B cell (primary cell): ENCODE measurements around the gene ZNF507. TPM values are rescaled to one million over a fixed set of nuclear protein-coding genes. Genes with fewer than 3 reads are reported as not detected.

Experiments
- ATAC-seq: fragments of 200-7000 bp; cut with Tn5 transposase; one replicate; pipeline ENCODE4 v1.10.0; 2021; ENCODE audit warnings: low read depth, mild to moderate bottlenecking, moderate number of reproducible peaks, moderate library complexity
- CTCF ChIA-PET: fragments of 350-600 bp; sonication (Branson Sonifier 250); formaldehyde crosslinking; loops from one replicate; lab custom pipeline; 2021; ENCODE audit warnings: antibody characterized with exemption, inconsistent platforms; lab: Charles Lee
- POLR2A ChIA-PET: fragments of 350-600 bp; sonication (Branson Sonifier 250); formaldehyde crosslinking; loops from one replicate; lab custom pipeline; 2021; ENCODE audit warnings: antibody characterized with exemption; lab: Charles Lee
- DNase-seq: peaks from one replicate; pipeline ENCODE4 v3.0.0; 2013
- H2AFZ ChIP-seq: 2 replicates; pipeline ENCODE4 v1.6.1; 2012; ENCODE audit warnings: mild to moderate bottlenecking, low read depth, low read length; ENCODE audit not compliant: insufficient read depth, poor library complexity, severe bottlenecking
- H3K27ac ChIP-seq, 2 donors: 1 replicate in 1 of 2; 2 replicates in 1 of 2; pipeline ENCODE4 v1.5.1; 2012 to 2013; ENCODE audit warnings: low read length in 2 of 2, mild to moderate bottlenecking in 2 of 2, moderate library complexity in 1 of 2
- H3K27me3 ChIP-seq, 4 experiments: fragments of 200-600 bp in 1 of 4; sonication (generic) in 1 of 4; replicated peaks in 1 of 4; 1 replicate in 2 of 4; 2 replicates in 2 of 4; pipeline versions ENCODE4 v1.6.1 to v1.7.0; 2013 to 2016; ENCODE audit warnings: low read length in 3 of 4, mild to moderate bottlenecking in 2 of 4, mixed read lengths in 1 of 4, moderate library complexity in 1 of 4; ENCODE audit not compliant: insufficient read depth in 4 of 4, control insufficient read depth in 3 of 4; ENCODE audit errors: control extremely low read depth in 1 of 4
- H3K36me3 ChIP-seq, 2 experiments: replicated peaks in 1 of 2; 1 replicate in 1 of 2; 2 replicates in 1 of 2; pipeline versions ENCODE4 v1.6.1 to v1.7.1; 2013; ENCODE audit warnings: low read length in 1 of 2; ENCODE audit not compliant: insufficient read depth in 2 of 2, control insufficient read depth in 1 of 2; ENCODE audit errors: control extremely low read depth in 1 of 2, extremely low read depth in 1 of 2
- H3K4me1 ChIP-seq, 2 donors: fragments of 200-600 bp in 1 of 2; sonication (generic) in 1 of 2; 1 replicate in 1 of 2; 2 replicates in 1 of 2; pipeline versions ENCODE4 v1.5.1 to v1.6.1; 2013 to 2017; ENCODE audit warnings: low read length in 2 of 2; ENCODE audit not compliant: control insufficient read depth in 2 of 2, insufficient read depth in 2 of 2
- H3K4me2 ChIP-seq: replicated peaks from 2 replicates; pipeline ENCODE3; 2012; ENCODE audit warnings: mild to moderate bottlenecking, low read depth, low read length; ENCODE audit not compliant: poor library complexity, severe bottlenecking
- H3K4me3 ChIP-seq, 5 experiments: fragments of 200-600 bp in 1 of 5; sonication (generic) in 1 of 5; 1 replicate in 3 of 5; 2 replicates in 2 of 5; pipeline versions ENCODE4 v1.5.1 to v1.7.0; 2011 to 2016; ENCODE audit warnings: low read length in 4 of 5, mild to moderate bottlenecking in 4 of 5, low read depth in 2 of 5, control low read depth in 1 of 5, moderate library complexity in 1 of 5; ENCODE audit not compliant: insufficient read depth in 1 of 5; ENCODE audit errors: control extremely low read depth in 1 of 5, extremely low read depth in 1 of 5
- H3K79me2 ChIP-seq: fragments of 200-600 bp; sonication (generic); one replicate; pipeline ENCODE4 v1.6.0; 2016; ENCODE audit warnings: low read length; ENCODE audit not compliant: control insufficient read depth, insufficient read depth
- H3K9ac ChIP-seq: fragments of 200-600 bp; sonication (generic); 2 replicates; pipeline ENCODE4 v1.6.1; 2017; ENCODE audit warnings: mild to moderate bottlenecking, low read length, moderate library complexity
- H3K9me3 ChIP-seq, 3 donors: one replicate each; pipeline versions ENCODE4 v1.6.1 to v1.7.1; 2013; ENCODE audit warnings: low read length in 2 of 3; ENCODE audit not compliant: control insufficient read depth in 2 of 3, insufficient read depth in 1 of 3; ENCODE audit errors: control extremely low read depth in 1 of 3
- H4K20me1 ChIP-seq: 2 replicates; pipeline ENCODE4 v1.6.0; 2012; ENCODE audit warnings: mild to moderate bottlenecking, low read length; ENCODE audit not compliant: insufficient read depth, control insufficient read depth, poor library complexity, severe bottlenecking
- H3K27ac Mint-ChIP-seq: one replicate; pipeline ENCODE4 v1.8.0; 2021; ENCODE audit warnings: mixed read lengths
- H3K27me3 Mint-ChIP-seq: one replicate; pipeline ENCODE4 v1.8.0; 2021; ENCODE audit warnings: mixed read lengths
- H3K4me1 Mint-ChIP-seq: one replicate; pipeline ENCODE4 v1.8.0; 2021; ENCODE audit warnings: mixed read lengths
- H3K4me3 Mint-ChIP-seq: one replicate; pipeline ENCODE4 v1.8.0; 2021; ENCODE audit warnings: mixed read lengths
- H3K9me3 Mint-ChIP-seq: one replicate; pipeline ENCODE4 v1.8.0; 2022; ENCODE audit warnings: mixed read lengths; ENCODE audit not compliant: insufficient read depth
- CTCF ChIP-seq: fragments of 200-600 bp; IDR thresholded peaks from one replicate; pipeline ENCODE4 v1.8.0; 2022; ENCODE audit warnings: antibody characterized with exemption, mild to moderate bottlenecking
- EZH2 ChIP-seq: IDR thresholded peaks from 2 replicates; pipeline ENCODE4 v1.6.1; 2012; ENCODE audit warnings: borderline replicate concordance, low read depth, mild to moderate bottlenecking, moderate library complexity, low read length; ENCODE audit not compliant: insufficient read depth, poor library complexity, severe bottlenecking
- WGBS: methylation state at CpG from one replicate; pipeline ENCODE4 v1.1.5; 2013; ENCODE audit warnings: missing lambda C conversion rate; ENCODE audit not compliant: insufficient coverage; 5-methylcytosine and 5-hydroxymethylcytosine counted together
- intact Hi-C: fragments of 100-400 bp; cut with micrococcal nuclease; formaldehyde crosslinking; loops from one replicate; pipeline ENCODE4 v1.10.0; 2022
- polyA plus RNA-seq: library from polyadenylated mRNA; depleted of rRNA; stranded (reverse); fragments of >200 nt; gene quantifications from 2 replicates; pipeline ENCODE4 v1.2.3, GENCODE V29; 2012
- total RNA-seq, 2 donors: library from RNA; stranded (reverse); fragments of 120-200 nt in 1 of 2; gene quantifications; 1 replicate in 1 of 2; 2 replicates in 1 of 2; pipeline versions ENCODE4 v1.2.3 to v1.2.4, GENCODE V29; 2013 to 2022

Gene ZNF507
- total and polyA plus RNA-seq, 2 donors (not counting 1 experiment from before 2014, with no cell fraction given): 13.6 to 38.6 TPM

DNA sequence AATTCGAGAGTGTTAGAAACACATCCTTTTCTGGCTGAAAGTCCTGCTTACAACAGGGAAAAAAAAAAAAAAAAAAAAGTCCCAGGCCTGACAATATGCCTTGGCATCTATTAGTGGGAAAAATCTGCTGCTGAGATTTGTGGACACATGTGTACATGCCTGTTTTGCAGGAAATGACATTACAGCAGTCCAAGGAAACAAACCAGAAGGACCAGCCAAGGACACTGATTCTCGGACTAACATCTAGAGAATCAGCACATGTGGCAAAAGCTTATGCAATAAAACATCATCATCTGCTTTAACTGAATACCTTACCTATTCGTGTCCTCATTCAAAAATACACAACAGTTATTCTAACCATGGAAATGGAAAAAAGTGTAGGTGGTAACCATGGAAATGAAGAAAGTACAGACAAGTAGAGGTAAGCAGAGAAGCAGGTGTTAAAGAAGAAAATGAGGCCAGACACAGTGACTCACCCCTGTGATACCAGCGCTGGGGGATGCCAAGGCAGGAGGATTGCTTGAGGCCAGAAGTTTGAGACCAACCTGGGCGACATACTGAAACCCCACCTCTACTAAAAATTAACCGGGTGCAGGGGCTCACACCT, 50.7 kb downstream of the ZNF507 start:
- DNase-seq (no peak), ATAC-seq (no peak)
- Histone ChIP-seq H3K9ac (no peak overlapping the region), H3K27me3 (no peaks in the 10 kb centered on the region), H3K4me2 (no peak overlapping the region), H3K4me3 (no peak overlapping the region), H3K36me3 (peaks cover 0 to 2% of the 10 kb centered on the region in 2 experiments), H4K20me1 (no peaks in the 10 kb centered on the region), H3K4me1 (no peaks in the 10 kb centered on the region), H3K9me3 (no peaks in the 10 kb centered on the region), H2AFZ (no peak overlapping the region), H3K79me2 (no peaks in the 10 kb centered on the region), H3K27ac (no peak overlapping the region)
- H3K27ac Mint-ChIP-seq: no peak overlapping the region
- H3K9me3 Mint-ChIP-seq: no peaks in the 10 kb centered on the region
- 100% methylated on average over 1 of the region's 6 CpGs for WGBS
- intact Hi-C loops: no loop called here
- H3K4me3 Mint-ChIP-seq: no peak overlapping the region
- no peaks in the 10 kb centered on the region for H3K27me3 Mint-ChIP-seq
- peaks cover 3% of the 10 kb centered on the region for H3K4me1 Mint-ChIP-seq
- CTCF ChIA-PET: no interaction called here
- POLR2A ChIA-PET: no interaction called here
- TF ChIP-seq CTCF: no peak
- no peak for TF ChIP-seq EZH2

- Histone ChIP-seq H3K9ac (no peak overlapping the region), H3K4me1 (no peaks in the 10 kb centered on the region), H3K27me3 (no peaks in the 10 kb centered on the region), H3K79me2 (no peaks in the 10 kb centered on the region), H3K36me3 (peaks cover 0 to 2% of the 10 kb centered on the region in 2 experiments), H3K27ac (no peak overlapping the region), H3K9me3 (no peaks in the 10 kb centered on the region), H3K4me3 (no peak overlapping the region), H4K20me1 (no peaks in the 10 kb centered on the region), H3K4me2 (no peak overlapping the region), H2AFZ (no peak overlapping the region)
- intact Hi-C loops: no loop called here
- 100% methylated on average over 2 of the region's 5 CpGs for WGBS
- DNase-seq (no peak), ATAC-seq (no peak)
- Mint-ChIP-seq H3K4me1 (peaks cover 5% of the 10 kb centered on the region), H3K4me3 (no peak overlapping the region), H3K27me3 (no peaks in the 10 kb centered on the region), H3K9me3 (no peaks in the 10 kb centered on the region), H3K27ac (no peak overlapping the region)
- ChIA-PET POLR2A (no interaction called here), CTCF (no interaction called here)
- TF ChIP-seq EZH2 (no peak), CTCF (no peak)
These were observed 52.3 kb downstream of the ZNF507 start for GRCh38 chr19:32397671-32398101.
